Fibroblast of pulmonary artery (primary cell): ENCODE data around the gene ANGPTL7.

ENCODE experiments used
- DNase-seq: peaks from one replicate; pipeline ENCODE4 v3.0.0-alpha.2; 2010; ENCODE audit warnings: low read depth
- H3K4me3 ChIP-seq: replicated peaks from 2 replicates; pipeline ENCODE4 v1.5.1; 2011; ENCODE audit warnings: low read depth, mild to moderate bottlenecking, control low read depth, low read length, moderate library complexity
- TF ChIP-seq, protein P1 (sequence below): IDR thresholded peaks from 2 replicates; pipeline ENCODE4 v1.5.1; 2011; ENCODE audit warnings: mild to moderate bottlenecking, control low read depth, low read length, inconsistent platforms; ENCODE audit errors: missing control alignments

Gene ANGPTL7

DNA sequence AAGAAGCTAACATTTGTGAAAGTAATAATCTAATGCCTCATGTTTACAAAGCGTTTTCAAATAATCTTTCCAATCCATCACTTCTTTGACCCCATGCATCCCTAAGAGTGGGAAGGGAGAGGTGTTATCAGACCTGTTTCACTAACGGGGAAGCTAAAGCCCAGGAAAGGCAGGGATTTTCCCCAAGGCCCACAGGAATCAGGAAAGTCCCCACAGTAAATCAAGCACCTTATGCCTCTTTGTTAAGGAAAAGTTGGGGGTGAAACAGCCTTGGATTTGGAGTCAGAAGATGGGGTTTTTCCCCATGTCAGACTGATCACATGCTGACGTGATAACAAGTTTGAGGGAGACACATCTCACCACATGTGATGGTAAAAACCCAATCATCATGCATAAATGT is 20.0 kb upstream of the ANGPTL7 start:
- TF ChIP-seq, protein P1, sequence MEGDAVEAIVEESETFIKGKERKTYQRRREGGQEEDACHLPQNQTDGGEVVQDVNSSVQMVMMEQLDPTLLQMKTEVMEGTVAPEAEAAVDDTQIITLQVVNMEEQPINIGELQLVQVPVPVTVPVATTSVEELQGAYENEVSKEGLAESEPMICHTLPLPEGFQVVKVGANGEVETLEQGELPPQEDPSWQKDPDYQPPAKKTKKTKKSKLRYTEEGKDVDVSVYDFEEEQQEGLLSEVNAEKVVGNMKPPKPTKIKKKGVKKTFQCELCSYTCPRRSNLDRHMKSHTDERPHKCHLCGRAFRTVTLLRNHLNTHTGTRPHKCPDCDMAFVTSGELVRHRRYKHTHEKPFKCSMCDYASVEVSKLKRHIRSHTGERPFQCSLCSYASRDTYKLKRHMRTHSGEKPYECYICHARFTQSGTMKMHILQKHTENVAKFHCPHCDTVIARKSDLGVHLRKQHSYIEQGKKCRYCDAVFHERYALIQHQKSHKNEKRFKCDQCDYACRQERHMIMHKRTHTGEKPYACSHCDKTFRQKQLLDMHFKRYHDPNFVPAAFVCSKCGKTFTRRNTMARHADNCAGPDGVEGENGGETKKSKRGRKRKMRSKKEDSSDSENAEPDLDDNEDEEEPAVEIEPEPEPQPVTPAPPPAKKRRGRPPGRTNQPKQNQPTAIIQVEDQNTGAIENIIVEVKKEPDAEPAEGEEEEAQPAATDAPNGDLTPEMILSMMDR: no peak
- H3K4me3 ChIP-seq: no peak overlapping the region
- DNase-seq: no peak

DNA sequence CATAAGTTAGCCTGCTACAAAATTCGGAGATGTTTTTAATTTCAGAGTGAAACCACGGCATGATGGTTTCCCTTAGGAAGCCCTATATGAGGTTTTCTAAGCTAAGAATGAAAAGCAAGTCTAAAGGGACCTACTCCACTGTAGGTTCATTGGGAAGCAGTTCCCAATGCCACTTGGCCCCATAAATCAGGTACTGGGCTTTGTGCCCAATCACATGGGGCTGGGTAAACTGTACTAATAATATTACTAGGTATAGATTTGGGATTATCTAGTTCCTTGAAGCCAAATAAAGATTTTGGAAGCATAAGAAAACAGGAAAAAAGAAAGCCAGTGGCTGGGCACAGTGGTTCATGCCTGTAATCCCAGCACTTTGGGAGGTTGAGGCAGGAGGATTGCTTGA is 19.1 kb upstream of the ANGPTL7 start:
- DNase-seq: no peak
- TF ChIP-seq, protein P1: no peak
- no peak overlapping the region for H3K4me3 ChIP-seq

DNA sequence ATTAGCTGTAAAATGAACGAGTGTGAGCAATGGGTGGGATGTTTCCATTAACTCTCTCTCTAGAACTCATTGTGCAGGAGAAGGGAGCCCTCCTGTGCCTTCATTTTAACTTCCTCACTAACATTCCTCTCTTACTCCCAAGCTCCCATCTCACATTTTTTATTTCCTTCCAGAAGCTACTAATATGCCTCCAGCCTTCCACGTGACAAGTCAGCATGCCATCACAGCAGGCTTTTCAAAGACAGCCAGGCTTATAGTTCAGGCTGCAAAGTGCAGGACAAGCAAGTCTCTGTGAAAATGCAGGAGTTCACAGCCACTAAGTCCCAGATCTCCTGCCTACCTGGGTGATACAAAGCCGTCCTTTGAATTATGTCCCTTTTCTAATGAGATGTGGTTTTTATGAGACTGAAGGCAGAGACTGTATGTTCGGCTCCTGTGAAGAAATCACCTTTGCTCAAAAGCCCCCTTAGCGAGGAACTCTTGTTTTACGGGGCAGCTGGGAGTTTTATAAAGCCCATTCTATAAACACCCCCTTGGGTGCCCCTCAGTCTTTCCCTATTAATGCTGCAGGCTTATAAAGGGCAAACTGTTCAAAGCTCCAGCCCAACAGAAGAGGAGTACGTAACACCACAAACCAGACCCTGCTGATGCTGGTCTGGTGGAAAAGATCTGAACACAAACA is 14.8 kb upstream of the ANGPTL7 start:
- TF ChIP-seq, protein P1: no peak
- DNase-seq: no peak
- H3K4me3 ChIP-seq: no peak overlapping the region

DNA sequence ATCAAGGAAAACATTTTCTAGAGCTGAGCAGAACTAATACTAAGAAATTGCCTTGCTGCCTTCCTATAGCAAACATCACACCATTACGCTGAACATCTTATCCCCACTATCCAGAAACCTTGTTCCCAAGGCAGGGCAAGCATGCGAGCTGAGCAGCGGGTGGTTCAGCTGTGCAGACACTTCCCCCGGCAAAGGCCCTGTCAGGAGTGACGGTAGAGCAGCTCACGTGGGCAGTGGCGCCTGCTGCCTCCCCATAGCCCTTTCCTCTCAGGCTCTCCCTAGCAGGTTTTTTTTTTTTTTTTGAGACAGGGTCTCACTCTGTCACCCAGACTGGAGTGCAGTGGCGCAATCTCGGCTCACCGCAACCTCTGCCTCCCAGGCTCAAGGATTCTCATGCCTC is 13.7 kb upstream of the ANGPTL7 start:
- DNase-seq: no peak
- H3K4me3 ChIP-seq: no peak overlapping the region
- TF ChIP-seq, protein P1: no peak

DNA sequence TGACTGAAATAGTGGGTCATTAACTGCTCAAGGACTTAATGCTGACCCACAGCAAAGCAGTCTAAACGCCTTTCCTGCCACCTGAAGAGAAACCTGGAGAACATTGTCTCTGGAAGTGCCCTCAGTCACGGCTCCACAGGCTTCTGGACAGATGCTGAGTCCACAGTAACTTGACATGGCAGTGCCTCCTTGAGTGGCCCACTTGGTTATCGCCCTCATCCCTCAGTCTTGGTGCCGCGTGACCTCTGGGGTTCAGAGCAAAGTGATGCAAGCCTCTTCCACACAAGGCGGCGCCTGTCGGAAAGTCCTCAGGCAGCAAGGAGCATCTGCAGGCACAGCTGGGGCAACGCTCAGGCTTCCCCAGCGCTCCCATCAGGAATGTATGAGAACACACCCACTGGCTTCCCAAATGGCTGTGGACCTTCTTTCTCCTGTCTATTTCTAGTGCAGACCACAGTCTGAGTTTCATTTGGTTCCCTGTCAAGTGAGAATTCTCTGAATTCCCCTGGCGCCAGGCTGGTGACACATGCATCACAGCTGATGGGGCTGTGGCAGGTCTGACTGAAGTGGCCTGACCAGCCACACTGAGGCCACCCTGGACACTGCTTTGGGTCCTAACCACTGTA is 13.0 kb upstream of the ANGPTL7 start:
- TF ChIP-seq, protein P1: no peak
- DNase-seq: no peak
- no peak overlapping the region for H3K4me3 ChIP-seq

DNA sequence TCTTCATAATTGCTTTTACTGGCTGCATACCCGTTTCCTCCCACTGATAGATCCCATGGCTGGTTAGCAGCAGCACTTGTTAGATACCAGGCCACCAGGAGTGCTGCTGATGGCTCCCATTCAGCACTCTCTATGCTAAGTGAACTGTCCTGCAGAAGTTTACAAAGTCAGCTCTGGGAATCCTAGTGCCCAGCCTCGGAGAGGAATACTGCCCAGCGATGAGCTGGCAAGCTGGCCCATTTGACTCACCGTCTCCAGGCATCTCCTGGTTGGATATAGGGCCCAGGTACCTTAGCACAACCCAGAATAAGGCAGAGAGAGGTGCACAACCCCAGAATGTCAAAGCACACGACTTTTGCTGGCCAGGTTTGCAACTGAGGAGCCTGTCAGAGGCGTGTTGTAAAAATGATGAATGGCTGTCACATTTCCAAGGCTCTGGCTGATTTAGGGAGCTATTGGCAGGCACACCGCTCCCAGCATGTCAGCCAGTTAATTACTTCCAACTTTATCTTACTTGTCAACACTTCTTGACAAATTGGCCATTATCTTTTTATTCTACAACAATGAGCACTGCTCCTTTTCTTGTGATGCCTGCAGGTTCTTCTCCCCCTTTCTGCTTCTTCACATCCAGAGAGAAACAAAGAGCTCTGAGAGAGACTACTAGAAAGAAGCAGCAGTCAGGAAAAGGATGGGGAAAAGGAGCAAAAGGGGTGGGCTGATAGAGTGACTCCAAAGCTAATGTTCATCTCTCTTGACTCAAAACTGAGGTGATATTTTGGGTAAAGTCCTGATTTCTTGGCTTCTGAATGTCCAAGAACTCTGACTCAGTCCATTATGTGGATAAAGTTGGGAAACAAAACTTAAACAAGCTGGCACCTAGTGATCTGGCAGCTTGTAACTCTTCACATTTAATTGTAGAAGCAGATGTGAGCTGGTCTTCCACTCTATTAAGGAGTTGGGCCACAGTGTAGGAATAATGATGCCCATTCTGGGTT is 10.8 kb upstream of the ANGPTL7 start:
- TF ChIP-seq, protein P1: no peak
- DNase-seq: no peak
- H3K4me3 ChIP-seq: no peak overlapping the region
